Kidney (tissue), 14 donors: ENCODE data around the gene IER3IP1. TPM values are rescaled to one million over a fixed set of nuclear protein-coding genes. Genes with fewer than 3 reads are reported as not detected.

Experiments
- DNase-seq, 5 donors: peaks; one replicate each; pipeline ENCODE4 v3.0.0-alpha.2; 2013 to 2020
- FAIRE-seq: peaks from 2 replicates; lab custom pipeline; 2012; peaks lifted over from hg19 to GRCh38; lab: Jason Lieb, UNC
- H3K27ac ChIP-seq, 2 donors: one replicate each; pipeline ENCODE4 v1.7.0; 2013; ENCODE audit warnings: low read depth in 2 of 2, low read length in 2 of 2, inconsistent platforms in 1 of 2
- H3K27me3 ChIP-seq: one replicate; pipeline ENCODE4 v1.7.1; 2013; ENCODE audit warnings: low read length, inconsistent platforms; ENCODE audit not compliant: control insufficient read depth, insufficient read depth
- H3K36me3 ChIP-seq, 3 donors: one replicate each; pipeline versions ENCODE4 v1.7.0 to v1.7.1; 2013; ENCODE audit warnings: low read length in 3 of 3, control low read depth in 1 of 3, inconsistent platforms in 1 of 3; ENCODE audit not compliant: insufficient read depth in 3 of 3, control insufficient read depth in 2 of 3
- H3K4me1 ChIP-seq, 3 donors: one replicate each; pipeline versions ENCODE4 v1.7.0 to v1.7.1; 2013; ENCODE audit warnings: low read length in 3 of 3, inconsistent platforms in 1 of 3, low read depth in 1 of 3; ENCODE audit not compliant: control insufficient read depth in 2 of 3, insufficient read depth in 2 of 3
- H3K4me3 ChIP-seq, 3 donors: one replicate each; pipeline versions ENCODE4 v1.7.0 to v1.8.1; 2013; ENCODE audit warnings: low read length in 3 of 3, control low read depth in 1 of 3, inconsistent platforms in 1 of 3
- H3K9ac ChIP-seq, 3 donors: one replicate each; pipeline versions ENCODE4 v1.7.0 to v1.7.1; 2013; ENCODE audit warnings: low read length in 3 of 3, control low read depth in 1 of 3, inconsistent platforms in 1 of 3
- H3K9me3 ChIP-seq, 3 donors: one replicate each; pipeline versions ENCODE4 v1.7.0 to v1.7.1; 2013; ENCODE audit warnings: low read length in 3 of 3, control low read depth in 1 of 3, inconsistent platforms in 1 of 3; ENCODE audit not compliant: control insufficient read depth in 2 of 3, insufficient read depth in 1 of 3
- CTCF ChIP-seq: IDR thresholded peaks from 3 replicates; pipeline ENCODE4 v1.5.1; 2012; ENCODE audit warnings: mild to moderate bottlenecking, moderate library complexity, borderline replicate concordance; ENCODE audit not compliant: insufficient read depth; ENCODE audit errors: extremely low read depth
- intact Hi-C: fragments of 100-400 bp; cut with DNase I; formaldehyde crosslinking; loops from one replicate; pipeline ENCODE4 v1.11.1; 2022
- polyA plus RNA-seq: library from polyadenylated mRNA; stranded (reverse); fragments of 350-450 nt; fragmentation: Illumina TruSeq; extraction: RNeasy Lipid Tissue Mini Kit (QIAGEN cat#74804); gene quantifications from one replicate; pipeline ENCODE4 v1.2.3, GENCODE V29; 2014; ENCODE audit warnings: low read depth, low replicate concordance; ENCODE audit not compliant: insufficient read depth
- total RNA-seq: library from RNA; stranded (reverse); fragmentation: NEBNext Ultra II Directional; extraction: Animal tissue kit (Norgen Biotek cat#: 25700); gene quantifications from one replicate; pipeline ENCODE4 v1.2.1, GENCODE V29; 2021
- donor health status: control.
- donor health status: control.
- donor health status: control.
- donor health status: control.
- donor health status: control.
- donor health status: DM: yes; HTN: yes; CAD: no.
- donor health status: Normal renal cell carcinoma (clear cell type).

The IER3IP1 gene
- total and polyA plus RNA-seq, 2 donors from 2014 or later: 14.4 to 31.9 TPM

GRCh38 chr18:47113796-47114540 lies 62.2 kb downstream of the IER3IP1 start:
- Histone ChIP-seq H3K9me3 (no peaks in the 10 kb centered on the region), H3K9ac (no peak overlapping the region), H3K4me3 (no peak overlapping the region), H3K27me3 (no peaks in the 10 kb centered on the region), H3K27ac (no peak overlapping the region), H3K36me3 (peaks cover 1 to 29% (median 15%) of the 10 kb centered on the region in 3 donors), H3K4me1 (no peaks in the 10 kb centered on the region)
- no peak for TF ChIP-seq CTCF
- DNase-seq: no peak
- no peak for FAIRE-seq
- intact Hi-C loops: no loop called here

GRCh38 chr18:47110492-47111274 lies 65.5 kb downstream of the IER3IP1 start:
- H3K4me3 ChIP-seq: no peak overlapping the region
- no peak overlapping the region for H3K27ac ChIP-seq
- H3K9me3 ChIP-seq: no peaks in the 10 kb centered on the region
- DNase-seq: no peak
- TF ChIP-seq CTCF: no peak
- no peaks in the 10 kb centered on the region for H3K27me3 ChIP-seq
- H3K9ac ChIP-seq: no peak overlapping the region
- no peak for FAIRE-seq
- peaks cover 0 to 39% (median 21%) of the 10 kb centered on the region in 3 donors for H3K36me3 ChIP-seq
- no peaks in the 10 kb centered on the region for H3K4me1 ChIP-seq
- intact Hi-C loops: no loop called here

DNA sequence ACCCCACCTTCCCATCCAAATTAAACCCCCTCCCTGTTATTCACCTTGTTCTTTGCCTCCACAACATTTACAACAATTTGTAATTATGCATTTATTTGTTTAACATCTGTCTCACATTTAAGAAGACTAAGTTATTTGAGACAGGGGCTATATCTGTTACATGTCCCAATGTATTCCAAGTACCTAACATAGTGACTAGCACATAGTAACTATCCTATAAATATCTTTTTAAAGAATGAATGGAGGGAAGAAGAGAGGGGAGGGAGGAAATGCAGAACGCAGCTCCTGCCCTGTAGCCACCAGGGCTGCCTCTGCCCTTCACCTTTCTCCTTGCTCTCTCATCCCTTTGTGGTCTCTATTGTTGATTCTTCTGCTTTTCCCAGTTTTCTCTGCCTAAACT lies 66.4 kb downstream of the IER3IP1 start:
- intact Hi-C loops: loop anchor here (10.0 kb wide), 1 partner anchor 95 kb away; no protein-coding TSS in a partner anchor
- no peak for FAIRE-seq
- Histone ChIP-seq H3K9ac (no peak overlapping the region), H3K9me3 (no peaks in the 10 kb centered on the region), H3K27ac (no peak overlapping the region), H3K4me3 (no peak overlapping the region), H3K36me3 (peaks cover under 1 to 36% (median 21%) of the 10 kb centered on the region in 3 donors), H3K4me1 (no peaks in the 10 kb centered on the region), H3K27me3 (no peaks in the 10 kb centered on the region)
- DNase-seq: no peak
- no peak for TF ChIP-seq CTCF
